ENCODE measurements around the gene KCNQ1. TPM values are rescaled to one million over a fixed set of nuclear protein-coding genes. Genes with fewer than 3 reads are reported as not detected.

KCNQ1 gene
- total RNA-seq, 1 experiment from 2014 or later: not detected

DNA sequence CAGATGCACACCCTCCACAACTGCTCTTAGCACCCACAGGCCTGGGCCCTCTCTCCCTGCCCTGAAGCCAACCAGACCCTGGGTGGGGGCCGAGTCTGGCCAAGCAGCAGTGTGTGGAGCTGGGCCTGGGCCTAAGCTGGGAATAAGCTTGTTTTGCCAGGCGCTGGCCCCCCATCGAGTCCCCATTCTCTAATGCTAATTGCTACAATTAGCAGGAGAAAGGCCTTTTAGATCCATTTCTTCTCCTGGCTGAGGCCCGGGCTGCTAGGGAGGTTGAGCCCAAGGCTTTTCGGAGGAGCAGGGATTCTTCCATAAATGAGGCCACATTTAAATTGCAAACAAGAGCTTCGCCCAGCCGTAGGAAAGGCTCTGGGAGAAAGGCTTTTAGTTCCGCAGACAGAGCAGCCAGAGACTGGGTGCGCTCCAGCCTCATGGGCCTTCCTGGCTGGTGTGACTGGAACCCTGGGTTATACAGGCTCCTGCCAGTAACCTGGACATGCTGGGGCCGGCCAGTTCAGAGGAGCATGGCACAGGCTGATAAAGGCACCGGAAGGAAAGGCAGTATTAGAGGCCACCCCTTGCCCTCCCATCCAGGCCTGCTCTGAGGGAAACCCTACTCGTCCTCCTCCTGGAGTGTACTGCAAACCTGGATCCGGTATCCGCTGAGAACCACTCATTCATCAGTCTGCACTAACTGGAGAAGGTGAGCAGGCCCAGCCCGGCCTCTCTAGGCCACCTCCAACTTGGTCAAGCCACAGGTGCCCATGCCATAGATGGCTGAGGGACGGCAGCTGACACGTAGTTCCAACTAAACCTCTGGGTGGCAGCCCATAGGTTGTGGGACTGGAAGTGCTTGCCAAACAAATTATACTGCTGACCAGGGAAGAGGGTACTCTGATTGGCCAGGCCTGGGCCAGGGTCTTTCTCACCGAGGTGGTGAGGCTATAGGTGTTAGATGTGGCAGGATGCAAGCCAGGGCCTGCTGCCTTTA lies 248.8 kb downstream of the KCNQ1 start:
- Histone ChIP-seq H3K9me3 (replicated peaks) (no peaks in the 10 kb centered on the region), H3K4me3 (no peak overlapping the region), H3K27ac (no peak overlapping the region), H3K4me1 (peaks cover 30% of the 10 kb centered on the region), H3K27me3 (no peaks in the 10 kb centered on the region), H3K36me3 (peaks cover 92% of the 10 kb centered on the region)
- no peak for DNase-seq

GRCh38 chr11:2694495-2694894 lies 249.7 kb downstream of the KCNQ1 start:
- H3K4me1 ChIP-seq: peaks cover 30% of the 10 kb centered on the region
- no peak for DNase-seq
- no peaks in the 10 kb centered on the region for H3K27me3 ChIP-seq
- H3K36me3 ChIP-seq: peaks cover 88% of the 10 kb centered on the region
- H3K9me3 ChIP-seq (replicated peaks): no peaks in the 10 kb centered on the region
- no peak overlapping the region for H3K27ac ChIP-seq
- no peak overlapping the region for H3K4me3 ChIP-seq

GRCh38 chr11:2694995-2695939 lies 250.5 kb downstream of the KCNQ1 start:
- Histone ChIP-seq H3K27me3 (no peaks in the 10 kb centered on the region), H3K36me3 (peaks cover 80% of the 10 kb centered on the region), H3K9me3 (replicated peaks) (no peaks in the 10 kb centered on the region), H3K27ac (no peak overlapping the region), H3K4me1 (peaks cover 29% of the 10 kb centered on the region), H3K4me3 (no peak overlapping the region)
- no peak for DNase-seq

DNA sequence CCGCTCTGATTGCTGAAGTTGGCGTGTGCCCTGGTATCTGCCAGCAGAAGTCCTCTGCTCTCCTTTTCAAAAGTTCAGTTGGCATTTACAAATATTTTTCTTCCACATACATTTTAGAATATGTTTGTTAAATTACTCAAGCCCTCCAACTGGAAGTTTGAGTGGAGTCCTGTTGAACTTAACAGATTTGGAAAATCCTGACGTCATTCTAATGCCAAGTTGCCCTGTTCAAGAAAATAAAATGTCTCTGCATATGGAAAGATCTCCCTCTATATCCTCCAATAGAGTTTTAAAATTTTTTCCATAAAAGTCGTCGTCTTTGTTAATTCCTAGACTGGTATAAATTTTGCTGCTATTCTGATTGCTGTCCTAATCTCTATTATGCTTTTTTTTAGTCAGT lies 251.6 kb downstream of the KCNQ1 start:
- H3K36me3 ChIP-seq: peaks cover 68% of the 10 kb centered on the region
- no peak overlapping the region for H3K27ac ChIP-seq
- peak overlapping the region; percentile 93 for H3K4me3 ChIP-seq
- DNase-seq: no peak
- peaks cover 33% of the 10 kb centered on the region for H3K4me1 ChIP-seq
- H3K27me3 ChIP-seq: no peaks in the 10 kb centered on the region
- no peaks in the 10 kb centered on the region for H3K9me3 ChIP-seq (replicated peaks)

DNA sequence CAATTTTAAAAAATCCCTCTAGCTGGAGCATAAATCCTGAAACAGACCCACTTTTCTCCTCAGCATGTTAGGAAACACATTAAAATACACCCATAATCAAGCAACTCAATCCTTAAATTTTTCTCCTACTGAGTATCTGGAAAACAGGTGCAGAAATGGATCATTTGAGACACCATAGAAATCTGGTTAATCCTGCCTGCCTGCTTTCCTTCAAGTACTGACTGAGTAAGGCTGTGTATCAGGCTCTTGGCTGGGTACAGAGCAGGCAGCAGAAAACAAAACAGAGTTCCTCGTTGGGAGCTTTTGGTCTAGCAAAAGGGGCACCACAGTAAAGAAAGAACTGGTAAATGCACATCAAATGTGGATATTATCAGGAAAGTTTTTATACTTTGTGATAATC lies 253.1 kb downstream of the KCNQ1 start:
- H3K36me3 ChIP-seq: peaks cover 54% of the 10 kb centered on the region
- peak overlapping the region; percentile 89 for H3K27ac ChIP-seq
- H3K27me3 ChIP-seq: no peaks in the 10 kb centered on the region
- DNase-seq: peak in 1 of 2 experiments; percentile 69
- H3K4me3 ChIP-seq: peak overlapping the region; percentile 93
- H3K9me3 ChIP-seq (replicated peaks): no peaks in the 10 kb centered on the region
- H3K4me1 ChIP-seq: peaks cover 39% of the 10 kb centered on the region

DNA sequence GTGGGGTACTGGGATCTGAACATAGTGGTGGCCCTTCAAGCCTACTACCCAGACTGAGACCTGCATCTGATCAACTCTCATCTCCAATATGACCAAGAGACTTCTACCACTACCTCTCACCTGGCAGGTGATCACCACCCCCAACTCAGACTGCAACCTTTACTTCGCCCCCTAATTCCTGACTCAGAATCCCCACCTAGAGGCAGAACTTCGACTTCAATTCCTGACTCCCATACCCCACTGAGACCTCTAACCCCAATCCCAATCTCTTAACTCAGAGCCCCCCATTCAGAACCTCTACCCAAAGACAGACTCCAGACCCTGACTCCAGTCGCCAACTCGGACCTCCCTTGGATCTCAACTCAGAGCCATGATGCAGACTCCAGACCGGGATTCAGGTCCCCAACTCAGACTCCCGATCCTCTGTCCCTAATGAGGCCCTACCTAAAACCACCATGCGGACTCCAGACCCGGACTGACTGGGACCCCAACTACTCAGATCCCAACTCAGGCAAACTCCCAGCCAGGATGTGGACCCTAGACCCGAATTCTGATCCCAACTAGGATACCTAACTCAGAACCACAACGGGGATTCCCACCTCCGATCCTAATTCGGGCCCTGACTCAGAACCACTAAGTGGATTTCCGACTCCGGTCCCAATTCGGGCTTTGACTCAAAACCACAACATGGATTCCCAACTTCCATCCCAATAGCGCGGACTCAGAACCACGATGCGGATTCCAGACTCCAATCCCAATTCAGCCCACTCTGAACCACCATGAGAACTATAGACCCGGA lies 253.8 kb downstream of the KCNQ1 start:
- peak overlapping the region; percentile 89 for H3K27ac ChIP-seq
- DNase-seq: peak in 1 of 2 experiments; percentile 43
- peak overlapping the region; percentile 93 for H3K4me3 ChIP-seq
- H3K9me3 ChIP-seq (replicated peaks): no peaks in the 10 kb centered on the region
- peaks cover 47% of the 10 kb centered on the region for H3K36me3 ChIP-seq
- H3K4me1 ChIP-seq: peaks cover 39% of the 10 kb centered on the region
- H3K27me3 ChIP-seq: no peaks in the 10 kb centered on the region

DNA sequence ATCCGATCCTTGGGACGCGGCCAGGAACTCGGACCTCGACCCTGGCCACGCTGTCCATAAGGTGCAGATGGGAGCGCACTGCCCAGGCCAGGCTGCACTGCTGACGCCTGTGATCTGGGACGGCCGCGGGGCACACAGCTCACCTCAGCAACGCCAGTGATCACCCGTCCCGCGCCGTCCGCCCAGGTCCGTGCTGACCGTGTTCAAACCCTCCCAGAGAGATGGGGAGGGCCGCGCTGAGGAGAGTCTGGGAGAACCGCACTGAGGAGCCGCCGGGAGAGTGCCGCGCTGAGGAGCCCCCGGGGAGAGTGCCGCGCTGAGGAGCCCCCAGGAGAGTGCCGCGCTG lies 254.3 kb downstream of the KCNQ1 start:
- peaks cover 41% of the 10 kb centered on the region for H3K36me3 ChIP-seq
- peaks cover 39% of the 10 kb centered on the region for H3K4me1 ChIP-seq
- DNase-seq: peak in 1 of 2 experiments; percentile 36
- peak overlapping the region; percentile 89 for H3K27ac ChIP-seq
- no peaks in the 10 kb centered on the region for H3K9me3 ChIP-seq (replicated peaks)
- no peaks in the 10 kb centered on the region for H3K27me3 ChIP-seq
- peak overlapping the region; percentile 93 for H3K4me3 ChIP-seq

- peak within 1 kb of the TSS; percentile 93 for H3K4me3 ChIP-seq
Measured at GRCh38 chr11:2699531-2700414, 255.0 kb downstream of the KCNQ1 start, which contains the start of gene KCNQ1OT1. Gene KCNQ1OT1, minus strand, starts transcription at chr11:2699994.

GRCh38 chr11:2700415-2701211 lies 255.8 kb downstream of the KCNQ1 start:
- H3K27me3 ChIP-seq: no peaks in the 10 kb centered on the region
- H3K4me3 ChIP-seq: peak overlapping the region; percentile 93
- peak overlapping the region; percentile 89 for H3K27ac ChIP-seq
- H3K36me3 ChIP-seq: peaks cover 28% of the 10 kb centered on the region
- H3K4me1 ChIP-seq: peaks cover 51% of the 10 kb centered on the region
- H3K9me3 ChIP-seq (replicated peaks): no peaks in the 10 kb centered on the region
- peak; percentile 78 to 82 for DNase-seq

More at GRCh38 chr11:2699531-2700414, 255.0 kb downstream of the KCNQ1 start, which contains the start of gene KCNQ1OT1:
- no peaks in the 10 kb centered on the region for H3K27me3 ChIP-seq
- H3K36me3 ChIP-seq: peaks cover 36% of the 10 kb centered on the region
- DNase-seq: peak; percentile 96 to 98
- no peaks in the 10 kb centered on the region for H3K9me3 ChIP-seq (replicated peaks)
- peaks cover 44% of the 10 kb centered on the region for H3K4me1 ChIP-seq
- H3K27ac ChIP-seq: peak within 1 kb of the TSS; percentile 89

GRCh38 chr11:2701230-2701629 lies 256.4 kb downstream of the KCNQ1 start:
- H3K27me3 ChIP-seq: no peaks in the 10 kb centered on the region
- H3K27ac ChIP-seq: peak overlapping the region; percentile 89
- H3K9me3 ChIP-seq (replicated peaks): no peaks in the 10 kb centered on the region
- peak overlapping the region; percentile 93; the same call in 1 of the 2 replicates for H3K4me3 ChIP-seq
- H3K36me3 ChIP-seq: peaks cover 22% of the 10 kb centered on the region
- peaks cover 53% of the 10 kb centered on the region for H3K4me1 ChIP-seq
- no peak for DNase-seq

DNA sequence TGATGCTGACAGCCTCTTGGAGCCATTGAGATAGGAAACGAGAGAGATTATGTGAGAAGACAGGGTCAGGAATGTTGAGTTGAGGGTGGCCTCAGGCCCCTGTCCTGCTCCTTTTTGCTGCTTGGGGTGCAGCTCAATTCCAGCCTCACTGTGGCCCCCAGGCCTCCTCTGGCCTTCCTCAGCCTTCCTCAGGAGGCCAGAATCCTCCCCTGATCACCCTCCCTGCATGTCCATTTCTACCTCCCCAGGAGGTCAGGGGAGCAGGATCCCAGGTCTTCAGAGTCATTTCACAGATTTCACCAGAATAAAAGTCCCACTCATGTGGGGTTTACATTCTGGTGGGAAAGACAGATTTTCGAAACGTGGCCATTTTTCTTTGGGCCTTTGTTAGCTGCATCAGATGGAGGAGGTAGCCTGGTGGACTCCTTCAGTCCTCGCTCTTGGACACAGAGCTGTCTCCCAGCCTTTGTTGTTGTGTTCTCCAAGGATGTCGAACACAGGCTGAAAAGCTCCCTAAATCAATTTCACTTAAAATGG lies 257.2 kb downstream of the KCNQ1 start:
- Histone ChIP-seq H3K4me1 (peaks cover 53% of the 10 kb centered on the region), H3K27ac (peak overlapping the region; percentile 89), H3K27me3 (no peaks in the 10 kb centered on the region), H3K4me3 (no peak overlapping the region), H3K9me3 (replicated peaks) (no peaks in the 10 kb centered on the region), H3K36me3 (peaks cover 14% of the 10 kb centered on the region)
- DNase-seq: peak in 1 of 2 experiments; percentile 29

DNA sequence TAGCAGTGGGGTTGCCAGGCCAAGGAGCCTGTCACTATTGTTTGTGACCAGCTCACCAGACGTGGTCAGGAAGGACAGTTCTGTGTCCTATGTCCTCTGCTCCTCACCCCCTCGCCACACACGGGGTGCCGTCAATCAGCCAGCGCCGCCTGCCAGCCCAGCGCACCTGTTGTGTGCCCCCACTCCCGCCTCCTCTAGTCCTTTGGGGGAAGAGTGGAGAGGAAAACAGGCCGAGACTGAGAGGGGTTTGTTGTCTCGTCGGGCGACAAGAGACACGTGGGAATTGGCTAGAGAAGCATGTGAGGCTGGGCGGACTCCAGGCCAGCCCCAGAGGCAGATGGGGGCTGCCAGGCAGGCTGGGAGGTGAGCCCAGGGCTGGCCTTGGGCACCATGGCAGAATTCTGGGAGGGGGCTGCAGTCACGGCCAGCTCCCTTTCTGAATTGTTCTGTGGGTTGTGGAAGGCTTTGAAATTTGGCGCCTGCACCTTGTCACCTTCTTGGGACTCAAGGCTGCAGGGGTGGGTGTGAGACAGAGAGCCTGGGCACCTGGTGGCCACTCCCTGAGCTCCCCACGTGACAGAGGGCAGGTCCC lies 258.1 kb downstream of the KCNQ1 start:
- H3K4me3 ChIP-seq: no peak overlapping the region
- peak; percentile 95 to 97 for DNase-seq
- no peaks in the 10 kb centered on the region for H3K9me3 ChIP-seq (replicated peaks)
- H3K4me1 ChIP-seq: peaks cover 53% of the 10 kb centered on the region
- H3K27ac ChIP-seq: peak overlapping the region; percentile 86
- H3K36me3 ChIP-seq: peaks cover 5% of the 10 kb centered on the region; the same call in 1 of the 2 replicates
- H3K27me3 ChIP-seq: no peaks in the 10 kb centered on the region
